H1 (cell line): Measurements from ENCODE around the gene MAN1A2. TPM values are rescaled to one million over a fixed set of nuclear protein-coding genes. Genes with fewer than 3 reads are reported as not detected.

Experiments used
- CTCF ChIA-PET: fragments of 300-600 bp; sonication (Branson Sonifier 250); formaldehyde crosslinking; loops from one replicate; lab custom pipeline; 2021; ENCODE audit not compliant: partially characterized antibody; lab: Charles Lee
- POLR2A ChIA-PET: fragments of 300-600 bp; sonication (Branson Sonifier 250); formaldehyde crosslinking; loops from one replicate; lab custom pipeline; 2021; ENCODE audit warnings: inconsistent platforms; ENCODE audit not compliant: partially characterized antibody; lab: Charles Lee
- DNase-seq, 2 experiments: peaks; one replicate each; pipeline versions ENCODE4 v3.0.0 to v3.0.0-alpha.2; 2010 to 2022; ENCODE audit warnings: low spot score in 2 of 2, low read depth in 1 of 2, mixed read lengths in 1 of 2
- FAIRE-seq: peaks from 2 replicates; lab custom pipeline; 2011; peaks lifted over from hg19 to GRCh38; lab: Jason Lieb, UNC
- H2AFZ ChIP-seq: 2 replicates; pipeline ENCODE4 v1.8.1; 2012; ENCODE audit warnings: low read length, inconsistent platforms
- H2AK5ac ChIP-seq: 2 replicates; pipeline ENCODE4 v1.6.1; 2013; ENCODE audit warnings: low read depth, low read length
- H2BK120ac ChIP-seq: replicated peaks from 2 replicates; pipeline ENCODE3; 2013; ENCODE audit warnings: low read depth, low read length, inconsistent platforms
- H2BK12ac ChIP-seq: 2 replicates; pipeline ENCODE4 v1.6.1; 2013; ENCODE audit warnings: low read depth, low read length
- H2BK15ac ChIP-seq: 2 replicates; pipeline ENCODE4 v1.6.1; 2013; ENCODE audit warnings: low read length
- H2BK20ac ChIP-seq: 2 replicates; pipeline ENCODE4 v1.6.1; 2013; ENCODE audit warnings: low read length
- H2BK5ac ChIP-seq: 2 replicates; pipeline ENCODE4 v1.6.1; 2013; ENCODE audit warnings: low read depth, low read length
- H3K14ac ChIP-seq: 2 replicates; pipeline ENCODE4 v1.6.1; 2013; ENCODE audit warnings: inconsistent platforms; ENCODE audit not compliant: insufficient read length
- H3K18ac ChIP-seq: 2 replicates; pipeline ENCODE4 v1.6.1; 2013; ENCODE audit warnings: low read length; ENCODE audit errors: extremely low read depth
- H3K23ac ChIP-seq: 2 replicates; pipeline ENCODE4 v1.6.1; 2013; ENCODE audit warnings: inconsistent platforms; ENCODE audit not compliant: insufficient read length
- H3K23me2 ChIP-seq: 2 replicates; pipeline ENCODE4 v1.6.1; 2013; ENCODE audit warnings: low read depth, low read length
- H3K27ac ChIP-seq: 2 replicates; pipeline ENCODE4 v1.6.1; 2011; ENCODE audit warnings: low read depth, low read length, inconsistent platforms
- H3K27me3 ChIP-seq, 4 experiments: replicated peaks in 1 of 4; 1 replicate in 1 of 4; 2 replicates in 3 of 4; pipeline versions ENCODE4 v1.6.1 to v1.8.1; 2011 to 2013; ENCODE audit warnings: low read length in 3 of 4, mild to moderate bottlenecking in 3 of 4, inconsistent platforms in 2 of 4, mixed read lengths in 2 of 4, moderate library complexity in 1 of 4; ENCODE audit not compliant: control insufficient read depth in 3 of 4, insufficient read depth in 3 of 4; ENCODE audit errors: extremely low read depth in 1 of 4
- H3K36me3 ChIP-seq, 4 experiments: 2 replicates each; pipeline versions ENCODE4 v1.6.1 to v1.8.1; 2011 to 2013; ENCODE audit warnings: mild to moderate bottlenecking in 4 of 4, low read length in 3 of 4, moderate library complexity in 2 of 4, control low read depth in 1 of 4, inconsistent platforms in 1 of 4; ENCODE audit not compliant: insufficient read depth in 4 of 4, control insufficient read depth in 2 of 4
- H3K4ac ChIP-seq: replicated peaks from 2 replicates; pipeline ENCODE3; 2013; ENCODE audit warnings: low read length, low read depth, mixed read lengths, inconsistent platforms; ENCODE audit not compliant: insufficient read length
- H3K4me1 ChIP-seq, 4 experiments: replicated peaks in 1 of 4; 1 replicate in 1 of 4; 2 replicates in 3 of 4; pipeline versions ENCODE4 v1.6.1 to v1.8.1; 2011 to 2013; ENCODE audit warnings: low read length in 3 of 4, inconsistent platforms in 2 of 4, mixed read lengths in 1 of 4; ENCODE audit not compliant: insufficient read depth in 4 of 4, control insufficient read depth in 3 of 4
- H3K4me2 ChIP-seq, 2 experiments: 2 replicates each; pipeline versions ENCODE4 v1.6.1 to v1.8.1; 2011 to 2013; ENCODE audit warnings: low read depth in 2 of 2, low read length in 2 of 2, control low read depth in 1 of 2, inconsistent platforms in 1 of 2, mild to moderate bottlenecking in 1 of 2; ENCODE audit not compliant: insufficient read depth in 1 of 2
- H3K4me3 ChIP-seq, 4 experiments: fragments of 200-600, 300-600 bp in 1 of 4; sonication (generic), shearing (Covaris generic), sonication (Bioruptor Twin) in 1 of 4; 2 replicates each; pipeline versions ENCODE4 v1.5.1 to v1.8.1; 2011 to 2016; ENCODE audit warnings: low read length in 4 of 4, low read depth in 3 of 4, control low read depth in 2 of 4, inconsistent platforms in 2 of 4, mild to moderate bottlenecking in 2 of 4, mixed read lengths in 1 of 4, moderate library complexity in 1 of 4; ENCODE audit not compliant: insufficient read depth in 2 of 4; ENCODE audit errors: extremely low read depth in 1 of 4
- H3K56ac ChIP-seq: replicated peaks from 2 replicates; pipeline ENCODE3; 2013; ENCODE audit warnings: low read depth, mild to moderate bottlenecking, mixed read lengths, low read length, inconsistent platforms; ENCODE audit not compliant: insufficient read length
- H3K79me1 ChIP-seq: 2 replicates; pipeline ENCODE4 v1.6.1; 2013; ENCODE audit warnings: low read depth, low read length, control low read depth
- H3K79me2 ChIP-seq, 2 experiments: 2 replicates each; pipeline versions ENCODE4 v1.6.1 to v1.8.1; 2012 to 2013; ENCODE audit warnings: low read length in 2 of 2, mild to moderate bottlenecking in 2 of 2, inconsistent platforms in 1 of 2; ENCODE audit not compliant: insufficient read depth in 2 of 2, control insufficient read depth in 1 of 2
- H3K9ac ChIP-seq, 4 experiments: replicated peaks in 1 of 4; 1 replicate in 1 of 4; 2 replicates in 3 of 4; pipeline versions ENCODE4 v1.6.1 to v1.8.1; 2011 to 2013; ENCODE audit warnings: low read depth in 3 of 4, low read length in 3 of 4, control low read depth in 2 of 4, mild to moderate bottlenecking in 2 of 4, moderate library complexity in 2 of 4, inconsistent platforms in 1 of 4; ENCODE audit errors: extremely low read depth in 1 of 4
- H3K9me3 ChIP-seq, 2 experiments: 2 replicates each; pipeline versions ENCODE4 v1.6.1 to v1.8.1; 2012 to 2013; ENCODE audit warnings: mild to moderate bottlenecking in 2 of 2, moderate library complexity in 2 of 2, control low read depth in 1 of 2, inconsistent platforms in 1 of 2, low read depth in 1 of 2, low read length in 1 of 2, mixed read lengths in 1 of 2; ENCODE audit not compliant: insufficient read depth in 2 of 2
- H4K20me1 ChIP-seq, 2 experiments: replicated peaks in 1 of 2; 2 replicates each; pipeline versions ENCODE3 to v1.8.1; 2011 to 2013; ENCODE audit warnings: inconsistent platforms in 2 of 2, low read length in 2 of 2, mild to moderate bottlenecking in 1 of 2; ENCODE audit not compliant: insufficient read depth in 2 of 2, control insufficient read depth in 1 of 2
- H4K5ac ChIP-seq: 2 replicates; pipeline ENCODE4 v1.6.1; 2013; ENCODE audit warnings: low read length, low read depth, mixed read lengths, inconsistent platforms; ENCODE audit not compliant: insufficient read length
- H4K8ac ChIP-seq: 2 replicates; pipeline ENCODE4 v1.8.0; 2013; ENCODE audit warnings: mild to moderate bottlenecking, moderate library complexity, low read length, inconsistent platforms; ENCODE audit not compliant: insufficient read depth; ENCODE audit errors: extremely low read depth
- H4K91ac ChIP-seq: replicated peaks from 2 replicates; pipeline ENCODE3; 2013; ENCODE audit warnings: low read length, mixed read lengths, inconsistent platforms; ENCODE audit not compliant: insufficient read length
- CBX8 ChIP-seq: fragments of 300-800, 300-1000 bp; sonication (generic); IDR thresholded peaks from 2 replicates; pipeline ENCODE4 v1.7.1; 2016; ENCODE audit warnings: low read depth, low read length, borderline replicate concordance
- CHD2 ChIP-seq: IDR thresholded peaks from 2 replicates; pipeline ENCODE4 v1.6.1; 2012; ENCODE audit warnings: low read length, improper control_type of control experiment
- WGBS, 2 experiments: shearing (Covaris generic) in 1 of 2; methylation state at CpG; one replicate each; pipeline versions ENCODE4 v1.1.6 to v1.1.7; 2013 to 2015; ENCODE audit warnings: low lambda C conversion rate in 2 of 2, mixed read lengths in 2 of 2, inconsistent platforms in 1 of 2, low coverage in 1 of 2, missing lambda C conversion rate in 1 of 2; ENCODE audit not compliant: insufficient replicate concordance in 2 of 2, insufficient coverage in 1 of 2, insufficient read length in 1 of 2; ENCODE audit errors: extremely low coverage in 1 of 2, missing lambda C conversion rate in 1 of 2; 5-methylcytosine and 5-hydroxymethylcytosine counted together
- polyA plus RNA-seq, 7 experiments: library from polyadenylated mRNA; depleted of rRNA in 3 of 7; stranded (reverse) in 5 of 7; unstranded in 2 of 7; fragments of >200 nt in 5 of 7; fragments of 200-250 nt in 2 of 7; gene quantifications; 1 replicate in 5 of 7; 2 replicates in 1 of 7; 4 replicates in 1 of 7; pipeline versions ENCODE4 v1.2.1 to v1.2.3, GENCODE V29; 2011 to 2013; ENCODE audit warnings: missing spikeins in 2 of 7, mixed read lengths in 2 of 7
- total RNA-seq: library from RNA; stranded (reverse); fragmentation: NEBNext Ultra II Directional; extraction: Animal tissue kit (Norgen Biotek cat#: 25700); gene quantifications from 2 replicates; pipeline ENCODE4 v1.2.1, GENCODE V29; 2021
- TF ChIP-seq, protein P1 (sequence below): IDR thresholded peaks from 2 replicates; pipeline ENCODE4 v1.6.1; 2012; ENCODE audit warnings: inconsistent platforms

Gene MAN1A2
- total and polyA plus RNA-seq, 2 of the 8 experiments (the other 6 are each of a cell fraction or from before 2014, with no cell fraction given), result 5.5 to 18.8 TPM

DNA sequence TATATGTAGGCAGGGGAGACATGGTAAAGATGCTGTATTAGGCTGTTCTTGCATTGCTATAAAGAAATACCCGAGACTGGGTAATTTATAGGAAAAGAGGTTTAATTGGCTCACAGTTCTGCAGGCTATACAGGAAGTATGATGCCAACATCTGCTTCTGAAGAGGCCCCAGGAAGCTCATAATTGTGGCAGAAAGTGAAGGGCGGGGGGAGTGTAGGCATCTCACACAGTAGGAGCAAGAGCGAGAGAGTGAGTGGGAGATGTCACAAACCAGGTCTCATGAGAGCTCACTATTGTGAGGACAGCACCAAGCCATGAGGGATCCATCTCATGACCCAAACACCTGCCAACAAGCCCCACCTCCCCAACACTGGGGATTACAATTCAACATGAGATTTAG is 21.1 kb downstream of the MAN1A2 start:
- H3K79me2 ChIP-seq, result peaks cover 0 to 53% of the 10 kb centered on the region in 2 experiments; a peak in 3 of 4 replicates
- no peak overlapping the region for H3K14ac ChIP-seq
- no peak overlapping the region for H2BK5ac ChIP-seq
- H2AFZ ChIP-seq, result no peak overlapping the region
- no peak overlapping the region for H3K4me2 ChIP-seq
- ChIA-PET POLR2A (no interaction called here), CTCF (no interaction called here)
- H4K20me1 ChIP-seq, result peaks cover 0 to 3% of the 10 kb centered on the region in 2 experiments
- H2BK15ac ChIP-seq, result no peak overlapping the region
- H3K79me1 ChIP-seq, result no peaks in the 10 kb centered on the region
- no peaks in the 10 kb centered on the region for H3K27me3 ChIP-seq
- no peak overlapping the region for H2BK20ac ChIP-seq
- H3K27ac ChIP-seq, result no peak overlapping the region
- TF ChIP-seq, protein P1, sequence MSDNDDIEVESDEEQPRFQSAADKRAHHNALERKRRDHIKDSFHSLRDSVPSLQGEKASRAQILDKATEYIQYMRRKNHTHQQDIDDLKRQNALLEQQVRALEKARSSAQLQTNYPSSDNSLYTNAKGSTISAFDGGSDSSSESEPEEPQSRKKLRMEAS, result no peak
- TF ChIP-seq CHD2, result no peak
- no peak for TF ChIP-seq CBX8
- no peaks in the 10 kb centered on the region for H3K23me2 ChIP-seq
- H3K4ac ChIP-seq, result no peak overlapping the region
- H4K5ac ChIP-seq, result no peak overlapping the region
- FAIRE-seq (no peak), DNase-seq (no peak)
- H3K4me1 ChIP-seq, result peaks cover 0 to 6% (median 0%) of the 10 kb centered on the region in 4 experiments; a peak in 1 of 7 replicates
- H2BK120ac ChIP-seq, result no peak overlapping the region
- H3K36me3 ChIP-seq, result no peaks in the 10 kb centered on the region
- no peak overlapping the region for H4K8ac ChIP-seq
- H3K9me3 ChIP-seq, result no peaks in the 10 kb centered on the region
- WGBS, 2 experiments, result 87% methylated on average over 3 of the region's 3 CpGs; no CpG with 5 or more reads in 1 of the 2 experiments
- no peak overlapping the region for H2AK5ac ChIP-seq
- H3K4me3 ChIP-seq, result no peak overlapping the region
- H4K91ac ChIP-seq, result no peak overlapping the region
- no peak overlapping the region for H3K9ac ChIP-seq
- H3K18ac ChIP-seq, result no peak overlapping the region
- H3K56ac ChIP-seq, result no peak overlapping the region
- no peak overlapping the region for H2BK12ac ChIP-seq
- H3K23ac ChIP-seq, result no peak overlapping the region
